DMS 273 (cell line): ENCODE data around the gene SNX9.
A peak's percentile ranks its signal among the peaks of the same experiment; 100 is the strongest.

ENCODE experiments used
- DNase-seq: peaks from one replicate; lab custom pipeline; 2025; ENCODE audit not compliant: unreplicated experiment; lab: John Stamatoyannopoulos, UW

SNX9 gene

GRCh38 chr6:157800420-157801237, 22.4 kb upstream of the SNX9 start:
- DNase-seq, result no peak

- DNase-seq, result no peak
Observed at GRCh38 chr6:157804448-157805327, 18.4 kb upstream of the SNX9 start.

DNA sequence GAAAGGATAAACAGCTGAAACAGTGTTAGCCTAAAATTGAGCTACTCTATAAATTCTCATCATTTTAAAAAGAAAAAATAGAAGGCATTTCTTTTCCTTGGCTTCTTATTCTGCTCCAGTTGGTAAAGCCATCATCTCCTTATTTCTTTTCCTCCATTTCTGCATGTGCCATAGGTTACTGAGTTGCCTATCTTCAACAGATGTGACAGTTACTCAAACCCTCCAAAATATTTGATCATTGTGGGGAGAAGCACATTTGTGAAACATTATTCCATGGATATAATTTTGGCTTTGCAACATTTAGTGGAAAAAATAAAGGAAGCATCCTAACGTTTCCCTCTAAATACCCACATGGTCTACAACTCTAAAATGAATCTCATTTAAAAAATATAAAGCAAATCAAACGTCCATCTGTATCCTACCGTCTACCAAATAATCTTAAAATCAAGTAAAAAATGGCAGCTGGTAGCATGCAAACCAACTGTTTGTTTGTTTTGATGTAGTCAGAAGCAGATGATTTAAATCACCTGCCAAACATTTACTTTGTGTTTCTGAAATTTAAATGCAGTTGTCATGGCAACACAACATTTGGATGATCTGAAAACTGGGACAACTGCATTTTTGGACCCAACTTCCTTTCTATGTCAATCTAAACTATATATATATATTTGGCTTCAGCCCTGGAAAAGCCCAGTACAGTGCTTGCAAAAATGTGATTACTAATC, 16.8 kb upstream of the SNX9 start:
- no peak for DNase-seq

- DNase-seq, result no peak
Observed at GRCh38 chr6:157806856-157807215, 16.2 kb upstream of the SNX9 start.

DNA sequence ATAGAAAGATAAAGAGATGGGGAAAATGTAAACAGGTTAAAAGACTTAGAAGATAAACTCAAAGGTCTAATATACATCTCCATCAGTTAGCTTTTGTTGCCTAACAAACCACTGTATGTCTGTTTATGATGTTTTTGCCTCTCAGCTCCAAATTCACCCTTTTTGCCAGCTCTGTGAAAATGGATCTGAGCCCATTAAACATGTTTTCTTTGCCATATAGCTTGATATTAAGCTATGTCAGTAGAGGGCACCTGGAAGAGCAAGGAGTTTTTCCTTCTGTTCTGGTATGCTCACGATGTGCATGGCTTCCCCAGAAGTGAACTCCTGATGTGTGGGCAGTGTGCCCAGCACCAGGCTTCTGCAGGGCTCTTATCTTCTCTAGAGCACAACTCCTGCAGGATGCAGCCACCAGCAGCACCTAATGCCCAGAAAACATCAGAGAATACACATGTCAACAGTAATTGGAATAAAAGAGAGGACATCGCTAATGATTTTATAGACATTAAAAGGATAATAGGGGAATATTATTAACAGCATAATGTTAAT, 14.6 kb upstream of the SNX9 start:
- no peak for DNase-seq

GRCh38 chr6:157809613-157810012, 13.4 kb upstream of the SNX9 start:
- no peak for DNase-seq

- no peak for DNase-seq
Observed at GRCh38 chr6:157811137-157811475, 11.9 kb upstream of the SNX9 start.

DNA sequence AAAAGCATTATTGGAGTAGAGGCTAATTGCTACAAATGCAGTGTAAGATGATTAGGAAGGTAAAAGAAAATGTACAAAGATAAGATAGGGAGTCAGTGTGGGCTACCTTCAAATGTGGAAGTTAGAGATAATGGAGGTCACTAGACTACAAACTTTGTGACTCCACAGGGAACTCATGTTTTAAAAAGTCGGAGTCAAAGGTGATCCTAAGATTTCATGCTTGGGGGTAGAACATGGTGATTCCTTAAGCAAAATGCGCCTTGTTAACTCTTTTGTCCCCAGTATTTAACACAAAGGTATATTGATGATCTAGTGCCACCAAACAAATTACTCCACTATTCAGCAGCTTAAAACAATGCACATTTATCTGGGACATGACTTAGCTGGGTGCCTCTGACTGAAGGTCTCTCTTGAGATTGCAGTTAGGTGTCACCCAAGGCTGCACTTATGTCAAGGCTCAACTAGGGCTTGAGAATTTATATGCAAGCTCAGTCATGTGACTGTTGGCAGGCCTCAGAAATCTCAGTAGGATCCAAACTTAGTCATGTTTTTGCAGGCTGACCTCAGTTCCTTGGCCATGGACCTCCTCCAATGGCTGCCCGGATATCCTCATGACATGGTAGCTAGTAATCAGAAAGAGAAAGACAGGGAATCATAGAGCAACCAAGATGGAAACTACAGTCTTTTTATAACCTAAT, 11.4 kb upstream of the SNX9 start:
- no peak for DNase-seq

- DNase-seq, result no peak
Observed at GRCh38 chr6:157812425-157813171, 10.4 kb upstream of the SNX9 start.

GRCh38 chr6:157813191-157813590, 9.9 kb upstream of the SNX9 start:
- DNase-seq, result no peak

DNA sequence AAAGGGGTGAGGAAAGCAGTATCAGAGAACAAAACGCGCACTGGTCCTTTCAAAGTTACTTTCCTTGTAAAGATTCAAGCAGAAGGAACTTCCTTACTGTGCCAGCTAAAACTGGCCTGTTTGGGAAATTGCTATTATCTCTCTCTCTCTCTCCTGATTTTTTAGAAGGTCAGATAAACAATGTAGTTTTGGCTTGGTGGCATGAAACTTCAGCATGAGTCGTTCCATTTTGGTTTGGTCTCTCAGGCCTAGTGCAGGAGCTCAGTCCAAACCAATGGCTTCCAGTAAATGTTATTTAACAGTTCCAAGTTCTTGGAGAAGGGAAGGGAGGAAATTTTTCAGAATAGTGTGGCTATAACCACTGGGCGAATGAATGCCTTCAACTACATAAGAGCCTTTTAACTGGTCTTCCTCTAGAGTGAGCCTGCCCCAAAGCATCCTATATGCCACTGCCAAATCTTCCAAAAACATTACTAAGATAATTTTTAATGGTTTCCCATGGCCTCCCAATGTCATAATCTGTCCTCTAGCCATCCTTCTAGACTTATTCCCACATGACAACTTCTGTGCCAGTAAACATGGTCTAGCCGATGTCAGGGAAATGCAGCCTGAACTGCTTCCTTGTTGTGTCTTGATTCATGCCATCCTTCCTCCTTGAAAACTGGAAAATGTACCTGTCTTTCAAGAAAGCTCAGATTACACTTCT, 9.1 kb upstream of the SNX9 start:
- DNase-seq, result no peak

DNA sequence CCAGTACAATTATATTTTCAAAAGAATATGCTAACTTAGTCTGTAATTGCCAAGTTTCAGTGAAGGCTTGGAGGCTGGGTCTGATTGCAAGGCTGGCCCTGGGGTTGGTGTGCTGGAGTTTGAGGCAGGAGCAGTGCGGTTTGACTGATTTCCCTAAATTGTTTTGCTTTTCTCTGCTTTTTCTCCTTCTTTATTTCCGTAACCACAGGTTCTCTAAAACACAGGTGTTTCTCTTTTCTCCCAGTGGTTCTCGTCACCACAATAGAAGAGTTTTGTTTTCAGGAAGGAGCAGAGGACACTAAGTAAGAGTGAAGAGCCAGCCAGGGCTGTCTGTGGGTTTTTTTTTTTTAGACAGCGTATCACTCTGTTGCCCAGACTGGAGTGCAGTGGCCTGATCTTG, 8.2 kb upstream of the SNX9 start:
- no peak for DNase-seq

DNA sequence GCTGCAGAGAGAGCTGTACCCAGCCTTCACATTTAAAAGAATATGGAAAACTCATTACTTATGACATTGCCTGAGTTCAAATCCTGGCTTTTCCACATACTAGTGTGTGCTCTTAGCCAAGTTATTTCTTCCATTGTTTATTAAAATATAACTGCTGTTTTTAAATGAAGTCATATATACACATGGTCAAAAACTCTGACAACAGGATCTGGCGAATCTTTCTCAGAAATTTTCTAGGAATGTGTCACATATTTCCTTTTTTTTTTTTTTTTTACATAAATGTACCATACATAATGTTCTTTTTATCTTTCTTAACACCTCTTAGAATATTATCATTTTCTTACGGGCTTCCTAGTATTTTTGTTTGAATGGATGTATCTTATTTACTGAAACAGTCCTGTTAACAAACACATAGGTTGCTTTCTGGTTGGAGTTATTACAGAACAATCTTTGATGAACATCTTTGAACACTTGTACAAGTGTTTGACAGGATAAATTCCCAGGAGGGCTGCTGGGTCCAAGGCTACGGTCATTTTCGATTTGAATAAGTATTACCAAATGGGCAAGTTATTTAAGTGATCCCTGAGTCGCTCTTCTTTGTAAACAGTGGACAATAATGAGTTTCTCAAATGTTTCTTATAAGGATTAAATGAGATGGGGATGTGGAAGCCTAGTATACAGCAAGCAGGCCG, 1.6 kb upstream of the SNX9 start:
- no peak for DNase-seq

GRCh38 chr6:157822245-157823000, 623 bp upstream of the SNX9 start:
- DNase-seq, result peak; percentile 73

DNA sequence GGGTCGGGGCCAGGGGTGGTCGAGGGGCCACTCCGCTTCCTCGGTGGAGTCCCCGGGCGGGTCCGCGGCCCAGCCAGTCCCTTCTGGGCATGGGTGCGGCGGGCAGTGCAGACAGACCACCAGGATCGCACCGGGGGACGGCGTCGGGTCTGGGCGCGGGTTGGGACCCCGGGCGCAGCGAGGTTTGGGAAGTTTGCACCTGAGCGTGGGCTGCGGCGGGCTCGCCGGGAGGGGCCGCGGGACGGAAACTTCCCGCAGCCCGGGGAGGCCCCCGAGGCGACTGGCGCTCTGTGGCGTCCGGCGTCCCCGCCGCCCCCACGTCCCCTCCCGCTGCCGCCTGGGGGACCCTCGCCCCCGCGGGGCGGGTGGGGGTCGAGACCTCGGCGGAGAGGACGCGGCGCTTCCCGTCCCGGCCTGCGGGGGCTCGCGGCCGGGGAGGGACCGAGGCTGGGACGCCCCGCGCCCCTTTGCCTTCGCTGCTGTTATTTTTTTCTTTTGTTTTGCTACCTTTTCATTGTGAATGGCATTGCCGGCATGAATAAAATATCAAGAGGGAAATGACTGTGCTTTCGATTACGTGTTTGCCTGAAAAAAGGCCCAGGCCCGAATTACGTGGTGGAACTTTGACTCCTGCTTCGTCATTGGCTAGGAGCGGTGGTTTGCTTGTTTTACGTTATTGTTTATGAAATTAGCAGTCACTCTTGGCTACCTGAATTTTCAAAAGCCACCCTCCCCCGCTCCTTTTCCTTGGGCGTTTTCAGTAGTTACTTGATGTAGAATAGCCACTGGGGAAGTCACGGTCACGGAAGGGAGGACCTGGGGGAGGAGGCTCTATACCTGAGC, 703 bp downstream of the SNX9 start:
- peak; percentile 76 for DNase-seq

DNA sequence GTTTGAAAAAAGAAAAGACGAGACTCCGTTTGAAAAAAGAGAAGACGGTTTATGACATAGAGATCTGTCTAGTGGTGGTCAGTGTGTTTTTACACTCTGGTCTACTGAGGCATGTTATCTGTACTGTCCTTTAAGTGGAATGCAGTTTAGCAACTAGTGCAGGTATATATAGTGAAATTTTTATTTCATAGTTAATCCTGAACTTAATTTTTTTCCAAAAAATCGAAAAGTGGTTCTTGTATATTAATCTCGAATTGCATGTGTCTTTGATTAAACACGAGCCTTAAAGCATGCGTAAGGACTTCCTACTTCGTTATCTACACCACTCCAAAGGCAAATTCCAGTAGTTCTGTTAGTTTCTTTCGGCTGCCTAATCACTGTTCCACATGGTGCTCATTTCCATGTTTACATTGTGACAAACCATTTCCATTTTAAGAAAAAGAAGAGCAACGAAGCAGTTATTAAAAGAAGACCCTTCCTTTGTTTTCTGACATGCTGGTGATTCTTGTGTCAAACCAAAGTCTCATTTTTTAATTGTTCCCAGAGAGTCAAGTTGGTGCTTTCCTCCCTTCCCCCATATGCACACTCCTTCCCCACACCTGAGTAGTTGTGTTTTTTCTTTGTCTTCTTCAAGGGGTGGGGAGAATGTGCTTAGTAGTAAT, 2.3 kb downstream of the SNX9 start:
- DNase-seq, result no peak
